GM12878 (cell line): ENCODE data around the gene TRRAP. TPM values are rescaled to one million over a fixed set of nuclear protein-coding genes. Genes with fewer than 3 reads are reported as not detected.

ENCODE experiments used
- ATAC-seq: fragments of 200-7000 bp; cut with Tn5 transposase; 3 replicates; pipeline ENCODE4 v1.9.1; 2020; ENCODE audit warnings: mild to moderate bottlenecking, moderate library complexity
- BruUV-seq: library from RNA; stranded (reverse); fragments of 400-500 nt; replicated peaks from 2 replicates; lab custom pipeline; 2021; lab: Mats Ljungman, UMichigan
- CTCF ChIA-PET: fragments of 300-600 bp; sonication (Branson Sonifier 250); formaldehyde crosslinking; extraction: SDS; loops from one replicate; lab custom pipeline; 2021; ENCODE audit warnings: inconsistent platforms; lab: Yijun Ruan, JAX
- POLR2A ChIA-PET: fragments of 350-600 bp; formaldehyde crosslinking; extraction: SDS; loops from one replicate; lab custom pipeline; 2021; ENCODE audit warnings: inconsistent platforms; lab: Charles Lee
- RAD21 ChIA-PET: fragments of 300-600 bp; sonication (Branson Sonifier 250); formaldehyde crosslinking; loops from one replicate; lab custom pipeline; 2023; ENCODE audit warnings: antibody characterized with exemption; ENCODE audit not compliant: unreplicated experiment; lab: Charles Lee
- SMC1A ChIA-PET: fragments of 300-600 bp; sonication (Branson Sonifier 250); formaldehyde crosslinking; loops from one replicate; lab custom pipeline; 2023; ENCODE audit not compliant: unreplicated experiment, uncharacterized antibody; lab: Charles Lee
- DNase-seq: peaks from one replicate; pipeline ENCODE4 v3.0.0-alpha.2; 2011; ENCODE audit warnings: low read depth, low spot score
- FAIRE-seq: peaks from 3 replicates; lab custom pipeline; 2011; peaks lifted over from hg19 to GRCh38; lab: Jason Lieb, UNC
- H2AFZ ChIP-seq: 2 replicates; pipeline ENCODE4 v1.6.0; 2011; ENCODE audit warnings: low read depth, low read length, control low read depth; ENCODE audit not compliant: control insufficient read depth
- H3K27ac ChIP-seq: 2 replicates; pipeline ENCODE4 v1.5.1; 2011; ENCODE audit warnings: control low read depth; ENCODE audit not compliant: control insufficient read depth, insufficient read depth
- H3K27me3 ChIP-seq, 2 experiments: replicated peaks in 1 of 2; 2 replicates each; pipeline versions ENCODE4 v1.6.0 to v1.6.1; 2011; ENCODE audit warnings: low read length in 1 of 2; ENCODE audit not compliant: control insufficient read depth in 2 of 2, insufficient read depth in 2 of 2
- H3K36me3 ChIP-seq, 2 experiments: 2 replicates each; pipeline ENCODE4 v1.5.1; 2011; ENCODE audit warnings: low read length in 1 of 2; ENCODE audit not compliant: control insufficient read depth in 2 of 2, insufficient read depth in 2 of 2
- H3K4me1 ChIP-seq: 2 replicates; pipeline ENCODE4 v1.6.1; 2011; ENCODE audit warnings: mild to moderate bottlenecking, low read length, moderate library complexity, mixed read lengths; ENCODE audit not compliant: control insufficient read depth, insufficient read depth
- H3K4me2 ChIP-seq: 2 replicates; pipeline ENCODE4 v1.6.0; 2011; ENCODE audit warnings: control low read depth; ENCODE audit not compliant: control insufficient read depth, insufficient read depth
- H3K4me3 ChIP-seq: fragments of 200-600 bp; sonication (generic); 2 replicates; pipeline ENCODE4 v1.5.1; 2016
- H3K79me2 ChIP-seq: 2 replicates; pipeline ENCODE4 v1.6.0; 2011; ENCODE audit warnings: low read length; ENCODE audit not compliant: control insufficient read depth, insufficient read depth
- H3K9ac ChIP-seq: 2 replicates; pipeline ENCODE4 v1.8.0; 2011; ENCODE audit warnings: low read length, control low read depth, mixed read lengths; ENCODE audit not compliant: control insufficient read depth, insufficient read depth
- H3K9me3 ChIP-seq: replicated peaks from 3 replicates; pipeline ENCODE4 v1.5.1; 2011; ENCODE audit warnings: mild to moderate bottlenecking, low read length; ENCODE audit not compliant: control insufficient read depth, insufficient read depth
- H4K20me1 ChIP-seq: 2 replicates; pipeline ENCODE4 v1.6.0; 2011; ENCODE audit not compliant: control insufficient read depth, insufficient read depth
- BCL3 ChIP-seq: IDR thresholded peaks from 2 replicates; pipeline ENCODE4 v1.6.1; 2011; ENCODE audit warnings: borderline replicate concordance, low read depth, mild to moderate bottlenecking, moderate library complexity, low read length; ENCODE audit not compliant: insufficient read depth, poor library complexity, severe bottlenecking
- FOXK2 ChIP-seq: fragments of 450-650 bp; IDR thresholded peaks from 2 replicates; pipeline ENCODE4 v1.6.1; 2017; ENCODE audit warnings: mild to moderate bottlenecking, moderate library complexity
- MEF2A ChIP-seq: IDR thresholded peaks from 2 replicates; pipeline ENCODE4 v1.6.1; 2011; ENCODE audit warnings: low read depth, mild to moderate bottlenecking, low read length, moderate library complexity; ENCODE audit not compliant: insufficient read depth
- MTA3 ChIP-seq: IDR thresholded peaks from 2 replicates; pipeline ENCODE4 v1.6.1; 2012; ENCODE audit warnings: low read length, inconsistent platforms, borderline replicate concordance
- MYC ChIP-seq: IDR thresholded peaks from 2 replicates; pipeline ENCODE4 v1.6.1; 2011; ENCODE audit warnings: mild to moderate bottlenecking, low read length, moderate library complexity, inconsistent platforms; ENCODE audit not compliant: insufficient read depth, insufficient replicate concordance, insufficient read length, severe bottlenecking
- RAD21 ChIP-seq: IDR thresholded peaks from 2 replicates; pipeline ENCODE4 v1.6.1; 2011; ENCODE audit warnings: mild to moderate bottlenecking, low read depth, low read length, moderate library complexity; ENCODE audit not compliant: insufficient read depth
- RBBP5 ChIP-seq: fragments of 200-600 bp; sonication (generic); conservative IDR thresholded peaks from 2 replicates; pipeline ENCODE4 v1.6.1; 2016
- RCOR1 ChIP-seq: conservative IDR thresholded peaks from 2 replicates; pipeline ENCODE4 v1.6.1; 2012; ENCODE audit warnings: low read depth, low read length, improper control_type of control experiment
- RUNX3 ChIP-seq: IDR thresholded peaks from 2 replicates; pipeline ENCODE4 v1.6.1; 2012; ENCODE audit warnings: low read length, inconsistent platforms
- SIN3A ChIP-seq: IDR thresholded peaks from 2 replicates; pipeline ENCODE4 v1.6.1; 2012; ENCODE audit warnings: low read depth, low read length, improper control_type of control experiment
- SMAD5 ChIP-seq: IDR thresholded peaks from 2 replicates; pipeline ENCODE4 v1.6.1; 2016; ENCODE audit warnings: antibody characterized with exemption, low read depth
- SUZ12 ChIP-seq: fragments of 200-600 bp; sonication (generic); IDR thresholded peaks from one replicate; pipeline ENCODE4 v1.6.1; 2018; ENCODE audit warnings: antibody characterized with exemption, mild to moderate bottlenecking; ENCODE audit not compliant: unreplicated experiment
- YY1 ChIP-seq: IDR thresholded peaks from 2 replicates; pipeline ENCODE4 v1.6.1; 2011; ENCODE audit warnings: low read depth, mild to moderate bottlenecking, low read length
- ZNF622 ChIP-seq: fragments of 450-650 bp; IDR thresholded peaks from 2 replicates; pipeline ENCODE4 v1.6.1; 2017; ENCODE audit warnings: mild to moderate bottlenecking, inconsistent platforms
- ZZZ3 ChIP-seq: IDR thresholded peaks from 2 replicates; pipeline ENCODE4 v1.6.1; 2011; ENCODE audit warnings: low read depth; ENCODE audit not compliant: control insufficient read depth, insufficient read length
- WGBS: methylation state at CpG from one replicate; pipeline ENCODE4 v1.1.6; 2016; ENCODE audit warnings: low lambda C conversion rate; ENCODE audit not compliant: insufficient replicate concordance, insufficient coverage; ENCODE audit errors: missing lambda C conversion rate; 5-methylcytosine and 5-hydroxymethylcytosine counted together
- in situ Hi-C: fragments of 300-500 bp; cut with MboI; formaldehyde crosslinking; loops from 9 replicates; pipeline ENCODE4 v1.14.3; 2018; ENCODE audit warnings: mixed read lengths
- intact Hi-C: fragments of 100-400 bp; cut with micrococcal nuclease; formaldehyde crosslinking; loops from one replicate; pipeline ENCODE4 v1.14.2; 2022; ENCODE audit not compliant: unreplicated experiment
- polyA plus RNA-seq, 11 experiments: library from polyadenylated mRNA; depleted of rRNA in 4 of 11; unstranded in 6 of 11; stranded (reverse) in 5 of 11; fragments of >200 nt; fragmentation: Nextera tagmentation in 4 of 11; fragmentation: Illumina TruSeq in 1 of 11; extraction: Ambion mirVana in 4 of 11; extraction: Trizol in 1 of 11; gene quantifications; 1 replicate in 1 of 11; 2 replicates in 10 of 11; pipeline versions ENCODE4 v1.2.1 to v1.2.3, GENCODE V29; 2011 to 2016; ENCODE audit warnings: inconsistent platforms in 2 of 11, missing spikeins in 2 of 11, low read depth in 1 of 11
- total RNA-seq, 4 experiments: library from RNA; depleted of rRNA in 3 of 4; stranded (reverse); fragments of >200 nt in 3 of 4; fragmentation: Illumina TruSeq in 1 of 4; extraction: Trizol in 1 of 4; gene quantifications; 2 replicates each; pipeline versions ENCODE4 v1.2.1 to v1.2.3, GENCODE V29; 2013 to 2021
- TF ChIP-seq, protein P1 (sequence below): IDR thresholded peaks from 2 replicates; pipeline ENCODE4 v1.6.1; 2012; ENCODE audit warnings: low read depth, low read length, improper control_type of control experiment

Gene TRRAP
- total and polyA plus RNA-seq, 10 of the 15 experiments (the other 5 are each of a cell fraction or from before 2014, with no cell fraction given), result 1.1 to 39.3 (median 8.5) TPM

GRCh38 chr7:99021941-99022560, 143.7 kb downstream of the TRRAP start:
- SMC1A ChIA-PET, result no interaction called here
- Histone ChIP-seq H3K4me1 (no peaks in the 10 kb centered on the region), H3K79me2 (no peaks in the 10 kb centered on the region), H3K4me3 (no peak overlapping the region), H4K20me1 (no peaks in the 10 kb centered on the region), H3K36me3 (peaks cover 0 to 5% of the 10 kb centered on the region in 2 experiments; a peak in 1 of 4 replicates), H3K4me2 (no peak overlapping the region), H3K27ac (no peak overlapping the region), H3K9ac (no peak overlapping the region), H3K27me3 (no peaks in the 10 kb centered on the region), H2AFZ (no peak overlapping the region), H3K9me3 (no peaks in the 10 kb centered on the region)
- no peak for DNase-seq
- CTCF ChIA-PET, result no interaction called here
- BruUV-seq, result no TSS peak
- no peak for TF ChIP-seq YY1
- TF ChIP-seq SMAD5, result no peak
- TF ChIP-seq MTA3, result no peak
- no peak for TF ChIP-seq SIN3A
- TF ChIP-seq FOXK2, result no peak
- TF ChIP-seq RUNX3, result no peak
- TF ChIP-seq RCOR1, result no peak
- TF ChIP-seq SUZ12, result no peak
- no peak for TF ChIP-seq ZNF622
- no peak for TF ChIP-seq MYC
- no peak for TF ChIP-seq BCL3
- TF ChIP-seq MEF2A, result no peak
- TF ChIP-seq RBBP5, result no peak
- TF ChIP-seq, protein P1, sequence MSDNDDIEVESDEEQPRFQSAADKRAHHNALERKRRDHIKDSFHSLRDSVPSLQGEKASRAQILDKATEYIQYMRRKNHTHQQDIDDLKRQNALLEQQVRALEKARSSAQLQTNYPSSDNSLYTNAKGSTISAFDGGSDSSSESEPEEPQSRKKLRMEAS, result no peak
- TF ChIP-seq RAD21, result no peak
- no peak for TF ChIP-seq ZZZ3
- in situ Hi-C loops (no loop called here), intact Hi-C loops (no loop called here)
- ATAC-seq, result no peak
- RAD21 ChIA-PET, result no interaction called here
- FAIRE-seq, result no peak
- 98% methylated on average over 3 of the region's 3 CpGs for WGBS
- POLR2A ChIA-PET, result no interaction called here
